CD14-positive monocyte (primary cell): Measurements from ENCODE around the gene ZNF497. TPM values are rescaled to one million over a fixed set of nuclear protein-coding genes. Genes with fewer than 3 reads are reported as not detected.

ENCODE experiments used
- DNase-seq, 3 donors: peaks; one replicate each; pipeline ENCODE4 v3.0.0-alpha.2; 2011 to 2022
- H2AFZ ChIP-seq: 2 replicates; pipeline ENCODE4 v1.6.0; 2012; ENCODE audit warnings: mild to moderate bottlenecking, low read depth, low read length, inconsistent platforms; ENCODE audit not compliant: insufficient read depth, poor library complexity, severe bottlenecking
- H3K27ac ChIP-seq, 2 donors: 1 replicate in 1 of 2; 2 replicates in 1 of 2; pipeline ENCODE4 v1.5.1; 2012 to 2013; ENCODE audit warnings: low read length in 2 of 2, control low read depth in 1 of 2, inconsistent platforms in 1 of 2, low read depth in 1 of 2, mild to moderate bottlenecking in 1 of 2
- H3K27me3 ChIP-seq, 2 donors: one replicate each; pipeline versions ENCODE4 v1.6.0 to v1.6.1; 2011 to 2013; ENCODE audit warnings: low read length in 2 of 2; ENCODE audit not compliant: control insufficient read depth in 2 of 2, insufficient read depth in 2 of 2
- H3K36me3 ChIP-seq, 2 donors: replicated peaks in 1 of 2; 1 replicate in 1 of 2; 2 replicates in 1 of 2; pipeline versions ENCODE4 v1.5.1 to v1.6.1; 2012 to 2013; ENCODE audit warnings: low read length in 2 of 2, control low read depth in 1 of 2, inconsistent platforms in 1 of 2, mild to moderate bottlenecking in 1 of 2; ENCODE audit not compliant: insufficient read depth in 2 of 2, control insufficient read depth in 1 of 2
- H3K4me1 ChIP-seq, 2 donors: 1 replicate in 1 of 2; 2 replicates in 1 of 2; pipeline versions ENCODE4 v1.5.1 to v1.6.1; 2012 to 2013; ENCODE audit warnings: low read length in 2 of 2, control low read depth in 1 of 2, inconsistent platforms in 1 of 2, mild to moderate bottlenecking in 1 of 2, moderate library complexity in 1 of 2; ENCODE audit not compliant: insufficient read depth in 2 of 2, control insufficient read depth in 1 of 2
- H3K4me2 ChIP-seq: replicated peaks from 2 replicates; pipeline ENCODE3; 2012; ENCODE audit warnings: low read length, moderate library complexity, mild to moderate bottlenecking; ENCODE audit not compliant: poor library complexity, severe bottlenecking; ENCODE audit errors: extremely low read depth
- H3K4me3 ChIP-seq, 3 experiments: fragments of 200-600 bp in 1 of 3; sonication (generic) in 1 of 3; replicated peaks in 1 of 3; 1 replicate in 2 of 3; 2 replicates in 1 of 3; pipeline ENCODE4 v1.5.1; 2011 to 2013; ENCODE audit warnings: low read length in 3 of 3, mild to moderate bottlenecking in 3 of 3, control low read depth in 2 of 3, low read depth in 2 of 3, inconsistent platforms in 1 of 3, moderate library complexity in 1 of 3
- H3K79me2 ChIP-seq: 2 replicates; pipeline ENCODE4 v1.6.0; 2012; ENCODE audit warnings: mild to moderate bottlenecking, control low read depth, inconsistent platforms, low read length, moderate library complexity; ENCODE audit not compliant: insufficient read depth
- H3K9ac ChIP-seq: 2 replicates; pipeline ENCODE4 v1.6.0; 2017; ENCODE audit warnings: low read length, mild to moderate bottlenecking; ENCODE audit not compliant: insufficient read depth, poor library complexity, severe bottlenecking
- H3K9me3 ChIP-seq, 2 donors: replicated peaks in 1 of 2; 1 replicate in 1 of 2; 2 replicates in 1 of 2; pipeline versions ENCODE4 v1.5.1 to v1.6.1; 2012 to 2013; ENCODE audit warnings: low read length in 2 of 2, control low read depth in 1 of 2; ENCODE audit not compliant: control insufficient read depth in 1 of 2, insufficient read depth in 1 of 2
- H4K20me1 ChIP-seq: 2 replicates; pipeline ENCODE4 v1.6.0; 2012; ENCODE audit warnings: mild to moderate bottlenecking, low read length, control low read depth, moderate library complexity; ENCODE audit not compliant: insufficient read depth
- H3K27ac Mint-ChIP-seq, 7 donors: one replicate each; pipeline ENCODE4 v1.8.0; 2020; ENCODE audit warnings: mild to moderate bottlenecking in 7 of 7, mixed read lengths in 7 of 7, moderate library complexity in 6 of 7, inconsistent platforms in 2 of 7
- H3K27me3 Mint-ChIP-seq, 3 donors: one replicate each; pipeline ENCODE4 v1.8.0; 2021 to 2022; ENCODE audit warnings: low read depth in 3 of 3, mild to moderate bottlenecking in 3 of 3, mixed read lengths in 3 of 3, moderate library complexity in 3 of 3, inconsistent platforms in 1 of 3
- H3K36me3 Mint-ChIP-seq, 2 donors: one replicate each; pipeline ENCODE4 v1.8.0; 2020; ENCODE audit warnings: mixed read lengths in 2 of 2, inconsistent platforms in 1 of 2, mild to moderate bottlenecking in 1 of 2
- H3K4me1 Mint-ChIP-seq: one replicate; pipeline ENCODE4 v1.8.0; 2020; ENCODE audit warnings: mild to moderate bottlenecking, mixed read lengths
- H3K4me3 Mint-ChIP-seq, 2 donors: one replicate each; pipeline ENCODE4 v1.8.0; 2020; ENCODE audit warnings: mild to moderate bottlenecking in 2 of 2, mixed read lengths in 2 of 2, moderate library complexity in 1 of 2
- H3K9me3 Mint-ChIP-seq, 7 donors: one replicate each; pipeline ENCODE4 v1.8.0; 2020 to 2022; ENCODE audit warnings: mixed read lengths in 7 of 7, mild to moderate bottlenecking in 6 of 7, moderate library complexity in 6 of 7, inconsistent platforms in 2 of 7
- WGBS: methylation state at CpG from one replicate; pipeline ENCODE4 v1.1.5; 2013; ENCODE audit warnings: missing lambda C conversion rate; ENCODE audit not compliant: insufficient coverage; 5-methylcytosine and 5-hydroxymethylcytosine counted together
- intact Hi-C, 2 donors: fragments of 100-400 bp; cut with micrococcal nuclease; formaldehyde crosslinking; loops; one replicate each; pipeline versions ENCODE4 v1.15.0 to v1.15.1; 2023
- polyA plus RNA-seq, 3 donors: library from polyadenylated mRNA; depleted of rRNA in 1 of 3; unstranded in 2 of 3; stranded (reverse) in 1 of 3; fragments of 300-500 nt in 2 of 3; fragments of >200 nt in 1 of 3; fragmentation: Illumina TruSeq in 2 of 3; gene quantifications; 1 replicate in 2 of 3; 2 replicates in 1 of 3; pipeline ENCODE4 v1.2.3, GENCODE V29; 2012 to 2021
- TF ChIP-seq, protein P1 (sequence below): fragments of 200-600 bp; IDR thresholded peaks from one replicate; pipeline ENCODE4 v1.8.0; 2022; ENCODE audit warnings: antibody characterized with exemption, mild to moderate bottlenecking

ZNF497 gene
- polyA plus RNA-seq, 3 donors, result 0.28 to 0.60 (median 0.41) TPM

DNA sequence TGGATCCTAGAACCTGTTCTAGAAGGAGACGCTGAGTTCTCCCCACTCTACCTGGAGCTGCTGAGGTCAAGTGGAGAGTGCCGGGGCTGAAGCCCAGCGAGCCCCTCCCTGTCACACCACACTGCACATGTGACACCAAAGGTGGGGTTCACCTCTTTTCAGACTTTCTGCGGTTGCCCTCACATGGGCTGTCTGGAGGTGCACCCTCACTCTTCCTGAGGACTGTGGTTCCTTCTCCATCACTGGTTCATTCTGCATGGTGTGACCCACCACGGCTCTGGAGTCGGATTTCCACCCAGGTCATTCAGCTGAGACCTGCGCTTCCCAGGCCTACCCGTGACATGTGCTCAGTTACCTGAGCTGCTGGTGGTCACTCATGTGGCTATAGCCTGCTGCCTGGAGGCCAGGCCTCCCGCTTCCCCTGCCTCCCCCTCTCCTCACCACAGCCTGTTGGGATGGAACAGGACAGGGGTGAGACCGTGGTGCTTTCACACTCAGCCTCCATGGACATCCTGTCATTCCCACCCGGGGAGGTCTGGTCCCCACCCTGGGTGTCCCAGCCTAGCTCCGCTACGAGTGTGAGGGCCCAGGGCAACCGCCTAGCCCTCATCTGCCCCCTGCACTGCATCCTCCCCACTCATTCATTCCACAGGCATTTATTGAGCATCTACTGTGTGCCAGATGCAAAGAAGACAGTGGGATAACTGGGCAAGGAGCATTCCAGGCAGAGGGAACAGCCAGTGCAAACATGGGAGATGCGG, 8.7 kb downstream of the ZNF497 start:
- Histone ChIP-seq H2AFZ (no peak overlapping the region), H3K9me3 (peaks cover 0 to 8% of the 10 kb centered on the region in 2 donors), H4K20me1 (no peaks in the 10 kb centered on the region), H3K79me2 (no peaks in the 10 kb centered on the region), H3K9ac (no peak overlapping the region), H3K4me1 (peaks cover 14 to 26% of the 10 kb centered on the region in 2 donors), H3K27ac (no peak overlapping the region), H3K27me3 (peaks cover 6 to 33% of the 10 kb centered on the region in 2 donors), H3K4me3 (no peak overlapping the region), H3K4me2 (no peak overlapping the region), H3K36me3 (peaks cover 0 to 5% of the 10 kb centered on the region in 2 donors)
- Mint-ChIP-seq H3K36me3 (peaks cover 8 to 18% of the 10 kb centered on the region in 2 donors), H3K4me1 (peaks cover 24% of the 10 kb centered on the region), H3K27me3 (peaks cover 31 to 59% (median 32%) of the 10 kb centered on the region in 3 donors), H3K9me3 (peaks cover 0 to 17% (median 6%) of the 10 kb centered on the region in 7 donors), H3K27ac (no peak overlapping the region), H3K4me3 (no peak overlapping the region)
- TF ChIP-seq, protein P1, sequence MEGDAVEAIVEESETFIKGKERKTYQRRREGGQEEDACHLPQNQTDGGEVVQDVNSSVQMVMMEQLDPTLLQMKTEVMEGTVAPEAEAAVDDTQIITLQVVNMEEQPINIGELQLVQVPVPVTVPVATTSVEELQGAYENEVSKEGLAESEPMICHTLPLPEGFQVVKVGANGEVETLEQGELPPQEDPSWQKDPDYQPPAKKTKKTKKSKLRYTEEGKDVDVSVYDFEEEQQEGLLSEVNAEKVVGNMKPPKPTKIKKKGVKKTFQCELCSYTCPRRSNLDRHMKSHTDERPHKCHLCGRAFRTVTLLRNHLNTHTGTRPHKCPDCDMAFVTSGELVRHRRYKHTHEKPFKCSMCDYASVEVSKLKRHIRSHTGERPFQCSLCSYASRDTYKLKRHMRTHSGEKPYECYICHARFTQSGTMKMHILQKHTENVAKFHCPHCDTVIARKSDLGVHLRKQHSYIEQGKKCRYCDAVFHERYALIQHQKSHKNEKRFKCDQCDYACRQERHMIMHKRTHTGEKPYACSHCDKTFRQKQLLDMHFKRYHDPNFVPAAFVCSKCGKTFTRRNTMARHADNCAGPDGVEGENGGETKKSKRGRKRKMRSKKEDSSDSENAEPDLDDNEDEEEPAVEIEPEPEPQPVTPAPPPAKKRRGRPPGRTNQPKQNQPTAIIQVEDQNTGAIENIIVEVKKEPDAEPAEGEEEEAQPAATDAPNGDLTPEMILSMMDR, result no peak
- WGBS, result 98% methylated on average over 13 of the region's 15 CpGs
- DNase-seq, result no peak
- intact Hi-C loops, result no loop called here

DNA sequence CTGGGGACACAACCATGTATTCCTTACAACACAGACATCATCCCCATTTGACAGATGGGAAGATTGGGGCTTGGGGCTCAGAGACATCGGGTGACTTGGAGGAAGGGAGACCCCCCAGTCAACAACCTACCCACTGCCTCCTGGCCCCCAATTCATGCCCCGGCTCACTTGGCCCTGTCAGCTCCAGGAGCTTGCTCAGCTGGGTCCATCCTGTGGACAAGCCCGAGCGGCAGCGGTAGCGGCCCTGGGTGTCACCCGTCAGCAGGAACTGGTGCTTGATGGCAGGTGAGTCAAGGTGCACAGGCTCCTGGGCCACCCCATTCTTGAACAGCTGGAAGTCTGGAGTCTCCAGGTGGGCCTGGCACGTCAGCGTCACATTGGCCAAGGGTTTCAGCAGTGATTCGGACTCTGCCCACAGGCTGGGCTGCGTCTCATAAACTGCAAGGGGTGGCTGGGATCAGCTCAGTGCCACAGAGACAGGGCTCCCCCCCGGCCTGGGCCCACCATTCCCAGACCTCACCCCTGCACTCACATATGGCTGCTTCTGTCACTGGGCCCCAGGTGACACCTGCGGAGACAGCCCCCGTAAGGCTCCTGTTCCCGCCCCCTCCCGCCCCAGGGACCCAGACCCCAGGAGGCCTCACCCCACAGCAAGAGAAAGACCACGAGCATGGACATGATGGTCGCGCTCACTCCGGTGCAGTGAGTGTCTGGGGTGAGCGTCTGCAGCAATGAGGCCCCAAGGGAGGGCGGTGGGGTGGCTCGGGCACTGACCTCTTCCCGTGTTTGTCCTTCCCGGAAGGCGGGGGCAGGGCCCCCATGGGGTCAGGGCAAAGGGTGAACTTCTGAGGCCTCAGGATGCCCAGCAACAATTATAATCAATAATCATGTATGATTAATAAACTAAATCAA, 9.5 kb downstream of the ZNF497 start, which contains the start of gene A1BG:
A1BG (minus strand) TSS at position 733 of the 912 bp plus-strand sequence; CDS start at position 678, 55 bp downstream.
- H3K79me2 ChIP-seq, result no peaks in the 10 kb centered on the region
- peaks cover 28 to 60% (median 34%) of the 10 kb centered on the region in 3 donors for H3K27me3 Mint-ChIP-seq
- peaks cover 0 to 5% of the 10 kb centered on the region in 2 donors for H3K36me3 ChIP-seq
- H3K9me3 Mint-ChIP-seq, result peaks cover 0 to 17% (median 6%) of the 10 kb centered on the region in 7 donors
- no peak within 1 kb of the TSS for H3K4me2 ChIP-seq
- WGBS, result 97% methylated on average over 16 of the region's 26 CpGs
- H3K27me3 ChIP-seq, result peaks cover 6 to 42% of the 10 kb centered on the region in 2 donors
- H3K4me3 ChIP-seq, result no peak within 1 kb of the TSS
- no peak within 1 kb of the TSS for H3K27ac ChIP-seq
- no peak within 1 kb of the TSS for H3K4me3 Mint-ChIP-seq
- intact Hi-C loops, result no loop called here
- TF ChIP-seq, protein P1, result no peak
- H4K20me1 ChIP-seq, result no peaks in the 10 kb centered on the region
- H3K36me3 Mint-ChIP-seq, result peaks cover 8 to 18% of the 10 kb centered on the region in 2 donors
- H2AFZ ChIP-seq, result no peak within 1 kb of the TSS
- H3K4me1 ChIP-seq, result peaks cover 18 to 34% of the 10 kb centered on the region in 2 donors
- peaks cover 0 to 8% of the 10 kb centered on the region in 2 donors for H3K9me3 ChIP-seq
- H3K27ac Mint-ChIP-seq, result no peak within 1 kb of the TSS
- no peak for DNase-seq
- no peak within 1 kb of the TSS for H3K9ac ChIP-seq
- peaks cover 31% of the 10 kb centered on the region for H3K4me1 Mint-ChIP-seq
